Measurements from ENCODE around the gene PTOV1.

DNA sequence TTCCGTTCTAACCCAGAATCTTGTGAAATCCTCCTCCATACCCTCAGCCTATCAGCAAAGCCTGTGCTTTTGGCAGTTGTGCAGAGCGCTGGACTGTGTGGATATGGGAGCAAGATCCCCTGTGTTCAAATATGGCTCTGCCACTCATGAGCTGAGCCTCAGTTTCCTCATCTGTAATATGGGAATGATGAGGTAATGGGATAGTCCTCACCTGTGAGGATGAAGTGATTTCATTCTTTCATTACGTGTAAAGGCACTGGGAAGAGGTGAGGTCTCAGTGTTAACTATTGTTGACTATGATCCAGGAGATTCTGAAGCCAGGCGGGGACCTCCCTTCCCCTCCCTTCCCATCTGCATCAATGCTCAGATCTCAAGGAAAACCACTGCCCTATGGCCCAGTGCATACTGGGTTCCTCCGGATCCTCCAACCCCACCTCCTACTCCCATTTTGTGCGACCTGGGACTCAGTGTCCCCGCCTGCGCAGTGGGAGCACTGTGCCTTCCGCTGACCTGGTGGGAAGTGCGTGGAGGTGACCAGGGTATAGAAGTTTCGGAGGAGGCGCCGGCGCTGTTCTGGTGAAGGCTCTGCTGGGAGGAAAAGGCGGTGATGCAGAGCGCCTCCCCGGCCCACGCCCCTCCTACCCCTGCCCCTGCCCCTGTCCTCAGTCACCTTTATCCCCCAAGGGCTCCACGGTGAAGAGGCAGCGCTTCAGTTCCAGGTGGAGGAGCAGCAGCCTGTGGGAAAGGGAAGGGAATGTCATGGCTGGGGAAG lies 42.9 kb upstream of the PTOV1 start:
- TF ChIP-seq, protein P1, sequence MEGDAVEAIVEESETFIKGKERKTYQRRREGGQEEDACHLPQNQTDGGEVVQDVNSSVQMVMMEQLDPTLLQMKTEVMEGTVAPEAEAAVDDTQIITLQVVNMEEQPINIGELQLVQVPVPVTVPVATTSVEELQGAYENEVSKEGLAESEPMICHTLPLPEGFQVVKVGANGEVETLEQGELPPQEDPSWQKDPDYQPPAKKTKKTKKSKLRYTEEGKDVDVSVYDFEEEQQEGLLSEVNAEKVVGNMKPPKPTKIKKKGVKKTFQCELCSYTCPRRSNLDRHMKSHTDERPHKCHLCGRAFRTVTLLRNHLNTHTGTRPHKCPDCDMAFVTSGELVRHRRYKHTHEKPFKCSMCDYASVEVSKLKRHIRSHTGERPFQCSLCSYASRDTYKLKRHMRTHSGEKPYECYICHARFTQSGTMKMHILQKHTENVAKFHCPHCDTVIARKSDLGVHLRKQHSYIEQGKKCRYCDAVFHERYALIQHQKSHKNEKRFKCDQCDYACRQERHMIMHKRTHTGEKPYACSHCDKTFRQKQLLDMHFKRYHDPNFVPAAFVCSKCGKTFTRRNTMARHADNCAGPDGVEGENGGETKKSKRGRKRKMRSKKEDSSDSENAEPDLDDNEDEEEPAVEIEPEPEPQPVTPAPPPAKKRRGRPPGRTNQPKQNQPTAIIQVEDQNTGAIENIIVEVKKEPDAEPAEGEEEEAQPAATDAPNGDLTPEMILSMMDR (IDR thresholded peaks at IDR 0.05; ENCODE audit: low read length): no peak
- TF ChIP-seq EZH2 (optimal IDR thresholded peaks at IDR 0.05; ENCODE audit: low read depth, low read length): no peak

Measured in MM.1S (cell line).